ENCODE data around the gene SIGLEC8. TPM values are rescaled to one million over a fixed set of nuclear protein-coding genes. Genes with fewer than 3 reads are reported as not detected.
"Not testable (repeated sequence)": the region's sequence is repeated elsewhere in the genome, so short reads cannot be mapped to it uniquely, and the experiment has no call there.

SIGLEC8 gene
- total RNA-seq (2014; rRNA removed; shearing (Covaris generic)): not detected in 2 replicates

DNA sequence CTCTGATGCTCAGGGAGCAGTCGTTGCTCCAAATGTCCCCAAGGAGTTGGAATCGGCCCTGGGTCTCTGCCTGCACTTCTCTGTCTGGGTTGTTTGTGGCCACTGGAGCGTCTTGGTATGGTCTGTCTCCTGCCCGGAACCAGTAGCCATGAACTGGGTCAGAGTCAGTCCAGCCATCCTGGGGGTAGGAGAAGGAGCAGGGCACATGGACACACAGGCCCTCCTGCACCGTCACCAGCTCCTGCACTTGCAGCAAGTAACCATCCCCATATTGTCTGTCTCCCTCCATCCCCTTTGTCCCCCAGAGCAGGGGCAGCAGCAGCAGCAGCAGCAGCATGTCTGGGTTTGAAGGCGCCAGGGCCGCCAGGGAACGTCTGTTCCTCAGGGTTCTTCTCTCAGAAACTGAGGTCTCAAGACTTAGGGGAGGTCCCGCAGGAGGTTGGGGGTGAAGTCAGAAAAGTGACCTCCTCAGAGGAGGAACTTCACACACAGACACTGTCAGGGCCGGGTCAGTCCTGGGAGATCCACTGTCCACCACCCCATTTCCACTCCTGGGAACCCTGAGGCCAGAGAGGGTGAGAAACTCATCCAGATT lies at the start of gene SIGLEC8:
Gene SIGLEC8, minus strand, starts transcription at position 404 of the 595 bp plus-strand sequence. Its CDS starts 67 bp downstream, at position 337.
- no peak for DNase-seq (ENCODE audit: low spot score)

GRCh38 chr19:51507640-51508058 lies 49.4 kb upstream of the SIGLEC8 start:
- DNase-seq (ENCODE audit: low spot score): no peak

- no peak for DNase-seq (ENCODE audit: low spot score)
These were observed 48.9 kb upstream of the SIGLEC8 start for GRCh38 chr19:51507192-51507591.

DNA sequence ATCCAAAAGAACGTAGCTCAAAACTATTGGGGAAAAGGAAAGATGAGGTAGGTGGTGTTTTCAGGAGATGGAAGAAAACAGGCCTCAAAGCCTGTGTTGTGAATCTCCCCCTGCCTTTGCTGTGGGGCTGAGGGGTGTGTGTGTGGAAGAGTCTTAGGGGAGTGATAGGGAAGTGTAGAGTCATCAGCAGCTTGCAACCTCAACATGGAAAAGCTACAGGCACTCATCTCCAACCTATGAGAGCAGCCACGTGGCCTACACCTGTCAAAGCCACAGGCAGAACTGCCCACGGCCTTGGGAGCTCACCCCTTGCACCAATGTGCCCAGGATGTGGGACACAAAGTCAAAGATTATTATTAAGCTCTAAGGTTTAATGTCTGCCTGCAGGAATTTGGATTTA lies 47.6 kb upstream of the SIGLEC8 start:
- no peak for DNase-seq (ENCODE audit: low spot score)

GRCh38 chr19:51503896-51504295 lies 45.6 kb upstream of the SIGLEC8 start:
- no peak for DNase-seq (ENCODE audit: low spot score)

DNA sequence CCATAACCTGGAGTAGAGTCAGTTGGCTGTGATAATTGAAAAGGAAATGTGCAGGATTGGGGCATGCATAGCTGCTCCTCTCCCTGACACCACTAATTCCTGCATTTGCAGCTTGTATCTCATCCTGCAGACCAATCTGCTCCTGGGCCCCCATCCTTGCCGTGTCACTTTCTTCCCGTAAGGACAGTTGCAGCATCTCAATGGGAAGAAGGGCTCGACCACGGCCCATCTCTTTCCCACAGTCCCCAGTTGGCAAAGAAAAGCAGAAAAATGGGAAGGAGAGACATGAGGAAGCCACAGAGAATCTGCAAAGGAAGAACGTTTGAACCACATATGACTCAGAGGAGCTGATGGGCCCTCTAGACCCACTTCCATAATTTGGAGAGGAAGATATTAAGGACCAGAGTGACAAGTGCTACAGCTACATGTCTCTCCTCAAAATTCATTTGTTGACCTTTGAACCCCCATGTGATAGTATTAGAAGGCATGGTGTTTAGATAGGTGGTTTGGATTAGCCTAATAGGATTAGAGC lies 45.1 kb upstream of the SIGLEC8 start:
- DNase-seq (ENCODE audit: low spot score): no peak

GRCh38 chr19:51501594-51502263 lies 43.5 kb upstream of the SIGLEC8 start, which contains the start of gene SIGLEC12:
Gene SIGLEC12 (minus strand): TSS chr19:51501800. CDS start chr19:51501733, 67 bp downstream.
- DNase-seq (ENCODE audit: low spot score): no peak

GRCh38 chr19:51500931-51501330 lies 42.7 kb upstream of the SIGLEC8 start:
- DNase-seq (ENCODE audit: low spot score): not testable (repeated sequence)

DNA sequence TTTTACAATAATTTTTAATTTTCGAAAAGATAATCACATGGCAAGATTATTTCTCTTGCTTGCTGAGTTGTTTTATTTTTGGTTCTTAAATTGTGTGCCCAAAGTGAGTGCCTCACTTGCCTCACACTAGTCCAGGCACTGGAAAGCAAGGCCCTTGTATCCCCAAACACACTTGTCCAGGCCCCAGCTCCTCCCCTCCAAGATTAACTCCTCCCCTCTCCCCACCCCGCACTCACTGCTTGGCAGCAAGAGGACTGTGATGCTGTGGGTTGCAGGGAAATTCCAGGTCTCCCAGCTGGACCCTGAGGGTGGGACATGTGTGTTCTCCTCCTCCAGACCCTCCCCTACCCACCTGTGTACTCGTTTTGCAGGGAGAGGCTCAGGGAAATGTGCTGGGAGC lies 39.4 kb upstream of the SIGLEC8 start:
- no peak for DNase-seq (ENCODE audit: low spot score)

GRCh38 chr19:51493776-51494175 lies 35.5 kb upstream of the SIGLEC8 start:
- no peak for DNase-seq (ENCODE audit: low spot score)

GRCh38 chr19:51491586-51491985 lies 33.3 kb upstream of the SIGLEC8 start:
- DNase-seq (ENCODE audit: low spot score): no peak

- DNase-seq (ENCODE audit: low spot score): no peak
These were observed 32.4 kb upstream of the SIGLEC8 start for GRCh38 chr19:51490676-51491075.

DNA sequence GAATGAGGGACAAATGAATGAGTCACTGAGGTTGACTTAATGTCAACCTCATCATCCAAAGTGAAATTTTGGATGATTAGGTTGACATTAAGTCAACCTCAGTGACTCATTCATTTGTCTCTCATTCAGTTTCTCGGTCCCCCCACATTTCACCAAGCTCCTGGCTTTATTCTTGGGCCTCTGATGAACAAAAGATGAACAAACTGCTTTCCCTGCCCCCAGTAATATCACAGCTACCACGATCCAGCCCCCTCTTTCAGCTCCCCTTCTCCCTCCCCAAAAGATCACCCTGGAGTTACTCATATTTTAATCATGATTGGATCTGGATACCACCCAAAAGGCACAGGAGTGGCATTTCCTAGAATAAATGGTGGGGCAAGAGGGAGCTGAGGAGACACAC lies 30.9 kb upstream of the SIGLEC8 start:
- DNase-seq (ENCODE audit: low spot score): no peak

- no peak for DNase-seq (ENCODE audit: low spot score)
These were observed 30.2 kb upstream of the SIGLEC8 start for GRCh38 chr19:51488491-51488890.

DNA sequence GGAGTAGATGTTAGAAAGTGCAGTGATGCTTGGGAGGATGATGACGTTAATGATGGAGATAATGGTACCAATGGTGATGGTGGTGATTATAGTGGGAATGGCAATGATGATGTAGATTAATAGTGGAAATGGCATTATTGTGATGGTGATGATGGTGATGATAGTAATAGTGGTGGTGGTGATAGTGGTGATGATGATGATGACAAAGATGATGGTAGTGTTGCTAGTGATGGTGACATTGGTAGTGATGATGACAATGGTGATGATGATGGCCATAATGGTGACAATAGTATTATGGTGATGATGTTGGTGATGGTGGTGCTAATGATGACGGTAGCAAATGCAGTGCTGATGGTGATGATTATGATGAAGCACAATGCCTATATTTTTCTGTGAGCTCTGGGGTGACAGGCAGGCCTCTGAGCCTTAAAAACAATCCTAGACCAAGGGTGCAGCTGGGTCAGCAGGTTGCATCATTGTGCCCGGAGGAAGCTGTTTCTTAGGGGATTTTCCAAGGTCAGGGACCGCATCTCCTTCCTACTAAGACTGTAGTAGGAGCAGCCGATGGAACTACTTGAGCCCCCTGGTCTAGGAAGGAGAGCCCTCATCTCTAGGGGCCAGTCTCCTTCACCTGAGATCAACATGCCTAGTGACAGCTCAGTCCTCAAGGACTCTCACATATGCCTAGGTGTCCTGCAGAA lies 27.9 kb upstream of the SIGLEC8 start:
- no peak for DNase-seq (ENCODE audit: low spot score)

DNA sequence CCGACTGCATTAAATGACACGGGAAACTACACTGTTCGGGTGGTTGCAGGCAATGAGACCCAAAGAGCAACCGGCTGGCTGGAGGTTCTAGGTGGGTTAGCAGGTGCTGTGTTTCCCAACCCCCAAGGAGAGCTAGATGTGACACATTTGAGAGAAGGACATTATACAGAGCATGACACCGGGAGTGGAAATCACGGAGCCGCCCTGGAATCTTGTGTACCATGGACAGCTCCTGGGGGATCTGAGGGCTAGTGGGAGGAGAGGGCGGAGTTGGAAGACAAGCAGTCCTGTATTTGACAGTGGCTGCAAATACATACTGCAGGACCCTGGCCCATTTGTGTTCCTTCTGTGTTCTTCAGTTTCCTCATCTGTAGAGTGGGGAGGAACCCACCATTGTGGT lies 22.3 kb upstream of the SIGLEC8 start:
- DNase-seq (ENCODE audit: low spot score): peak; percentile 1

GRCh38 chr19:51479531-51480331 lies 21.5 kb upstream of the SIGLEC8 start:
- no peak for DNase-seq (ENCODE audit: low spot score)

DNA sequence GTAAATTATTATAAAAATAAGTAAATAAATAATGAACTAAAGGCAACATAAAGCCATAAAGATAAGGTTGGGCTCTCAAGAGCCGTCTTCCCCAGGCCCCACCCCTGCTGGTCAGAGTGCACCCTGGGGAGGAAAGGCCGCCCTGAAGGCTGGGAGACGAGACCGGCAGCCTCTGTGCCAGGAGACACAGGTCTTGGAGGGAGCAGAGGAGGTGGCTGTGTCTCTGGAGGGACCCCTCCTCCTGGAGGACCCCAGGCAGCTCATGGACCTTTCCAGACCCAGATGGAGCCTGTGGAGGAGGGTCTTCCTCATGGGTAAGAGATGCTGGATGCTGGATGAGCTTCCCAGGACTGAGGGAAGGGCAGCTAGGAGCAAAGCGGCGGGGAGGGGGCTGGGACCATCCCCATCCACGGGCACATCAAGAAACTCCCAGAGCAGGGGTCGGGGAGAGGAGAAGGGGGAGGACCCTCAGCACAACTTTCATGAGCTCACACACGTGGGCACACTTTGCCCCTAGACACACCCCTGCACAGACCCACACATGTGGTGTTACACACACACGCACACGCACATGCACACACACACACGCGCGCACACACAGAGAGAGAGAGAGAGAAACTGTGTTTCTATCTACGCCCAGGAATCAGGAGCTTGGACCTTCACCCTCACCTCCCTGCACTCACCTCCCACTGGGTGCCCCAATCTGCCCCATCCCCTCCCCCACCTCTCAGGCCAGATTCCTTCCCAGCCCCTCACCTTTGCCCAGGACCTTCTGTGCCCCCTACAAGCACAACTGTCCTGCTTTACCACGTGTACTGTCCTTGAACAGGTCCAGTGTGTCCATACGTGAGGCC lies 20.4 kb upstream of the SIGLEC8 start, which contains the start of gene CEACAM18:
Gene CEACAM18, plus strand, starts transcription at position 159 of the 854 bp plus-strand sequence.
- DNase-seq (ENCODE audit: low spot score): no peak

GRCh38 chr19:51477344-51477743 lies 19.1 kb upstream of the SIGLEC8 start:
- no peak for DNase-seq (ENCODE audit: low spot score)

- DNase-seq (ENCODE audit: low spot score): no peak
These were observed 17.9 kb upstream of the SIGLEC8 start for GRCh38 chr19:51476164-51476563.

All from A172 (cell line).